Epithelial cell of proximal tubule (primary cell): ENCODE measurements around the gene BTN3A1. TPM values are rescaled to one million over a fixed set of nuclear protein-coding genes. Genes with fewer than 3 reads are reported as not detected.
"Not testable (repeated sequence)": the region's sequence is repeated elsewhere in the genome, so short reads cannot be mapped to it uniquely, and the experiment has no call there.

Experiments used
- DNase-seq: peaks from one replicate; pipeline ENCODE4 v3.0.0-alpha.2; 2011; ENCODE audit warnings: low read depth
- H3K4me3 ChIP-seq: 2 replicates; pipeline ENCODE4 v1.5.1; 2011; ENCODE audit warnings: low read depth, mild to moderate bottlenecking, low read length
- CTCF ChIP-seq: conservative IDR thresholded peaks from 2 replicates; pipeline ENCODE4 v1.5.1; 2012; ENCODE audit warnings: low read depth, mild to moderate bottlenecking, low read length
- total RNA-seq: library from RNA; depleted of rRNA; stranded (reverse); fragments of >200 nt; gene quantifications from 2 replicates; pipeline ENCODE4 v1.2.3, GENCODE V29; 2015

BTN3A1 gene
- total RNA-seq, 1 donor from 2014 or later = 5.4 TPM

- no peak for DNase-seq
- no peak for TF ChIP-seq CTCF
Observed at GRCh38 chr6:26455357-26455970, 53.4 kb downstream of the BTN3A1 start.

GRCh38 chr6:26457264-26457805, 55.3 kb downstream of the BTN3A1 start:
- peak overlapping the region; percentile 80 for H3K4me3 ChIP-seq
- no peak for TF ChIP-seq CTCF
- DNase-seq = no peak

More at GRCh38 chr6:26455357-26455970, 53.4 kb downstream of the BTN3A1 start:
- no peak overlapping the region for H3K4me3 ChIP-seq

- H3K4me3 ChIP-seq = peak within 1 kb of the TSS; percentile 80
- DNase-seq = peak; percentile 83
- TF ChIP-seq CTCF = peak; percentile 13
Observed at GRCh38 chr6:26457806-26458688, 56.0 kb downstream of the BTN3A1 start, which contains the start of gene BTN2A1. BTN2A1 (plus strand) TSS chr6:26457955; CDS start chr6:26458637, 682 bp downstream.

- no peak for TF ChIP-seq CTCF
- DNase-seq = no peak
- H3K4me3 ChIP-seq = peak overlapping the region; percentile 80
Observed at GRCh38 chr6:26459023-26459810, 57.1 kb downstream of the BTN3A1 start.

- not testable (repeated sequence) for DNase-seq, H3K4me3 ChIP-seq
Observed at GRCh38 chr6:26461353-26461752, 59.3 kb downstream of the BTN3A1 start.

- TF ChIP-seq CTCF = no peak
- H3K4me3 ChIP-seq = no peak overlapping the region
- DNase-seq = no peak
Observed at GRCh38 chr6:26464014-26464413, 61.9 kb downstream of the BTN3A1 start.
